Measurements from ENCODE around the gene APOB. TPM values are rescaled to one million over a fixed set of nuclear protein-coding genes. Genes with fewer than 3 reads are reported as not detected.

The APOB gene
- total and polyA plus RNA-seq, 12 donors: 0.22 to 45.4 (median 8.4) TPM

GRCh38 chr2:21002814-21003192, 41.1 kb downstream of the APOB start:
- 70 to 76% methylated on average over 4 of the region's 4 CpGs for WGBS, 2 donors
- Histone ChIP-seq H3K36me3 (peaks cover 0 to 3% (median 0%) of the 10 kb centered on the region in 9 donors), H3K9me3 (no peaks in the 10 kb centered on the region), H3K27me3 (no peaks in the 10 kb centered on the region), H3K4me1 (no peaks in the 10 kb centered on the region), H3K4me3 (no peak overlapping the region), H3K27ac (no peak overlapping the region)
- intact Hi-C loops (cut with DNase I): no loop called here
- ATAC-seq (no peak), DNase-seq (no peak)
- no peak for TF ChIP-seq CTCF (IDR thresholded peaks at IDR 0.05)

- ATAC-seq: no peak
- intact Hi-C loops (cut with DNase I): no loop called here
- TF ChIP-seq CTCF (IDR thresholded peaks at IDR 0.05): no peak
- H3K4me1 ChIP-seq: no peaks in the 10 kb centered on the region
- no peaks in the 10 kb centered on the region for H3K9me3 ChIP-seq
- WGBS, 2 donors: 76 to 77% methylated on average over 9 of the region's 9 CpGs
- H3K27me3 ChIP-seq: no peaks in the 10 kb centered on the region
- H3K36me3 ChIP-seq: peaks cover 0 to 3% (median 0%) of the 10 kb centered on the region in 9 donors
- no peak overlapping the region for H3K4me3 ChIP-seq
- H3K27ac ChIP-seq: no peak overlapping the region
- DNase-seq: no peak
Observed at GRCh38 chr2:21001988-21002813, 41.7 kb downstream of the APOB start.

- ATAC-seq (no peak), DNase-seq (no peak)
- H3K4me1 ChIP-seq: no peaks in the 10 kb centered on the region
- no peak overlapping the region for H3K4me3 ChIP-seq
- intact Hi-C loops (cut with DNase I): no loop called here
- no peak for TF ChIP-seq CTCF (IDR thresholded peaks at IDR 0.05)
- H3K27ac ChIP-seq: no peak overlapping the region
- peaks cover 0 to 3% (median 0%) of the 10 kb centered on the region in 7 donors for H3K27me3 ChIP-seq
- H3K36me3 ChIP-seq: peaks cover 0 to 3% (median 0%) of the 10 kb centered on the region in 9 donors
- 88 to 90% methylated on average over 4 of the region's 4 CpGs for WGBS, 2 donors
- no peaks in the 10 kb centered on the region for H3K9me3 ChIP-seq
Observed at GRCh38 chr2:21001225-21001946, 42.5 kb downstream of the APOB start.

GRCh38 chr2:20999906-21000645, 43.8 kb downstream of the APOB start:
- peaks cover 0 to 3% (median 0%) of the 10 kb centered on the region in 9 donors for H3K36me3 ChIP-seq
- H3K9me3 ChIP-seq: no peaks in the 10 kb centered on the region
- TF ChIP-seq CTCF (IDR thresholded peaks at IDR 0.05): no peak
- no peak overlapping the region for H3K4me3 ChIP-seq
- H3K27ac ChIP-seq: no peak overlapping the region
- peaks cover 0 to 6% (median 0%) of the 10 kb centered on the region in 7 donors for H3K27me3 ChIP-seq
- DNase-seq (no peak), ATAC-seq (no peak)
- H3K4me1 ChIP-seq: no peaks in the 10 kb centered on the region
- 69 to 73% methylated on average over 4 of the region's 4 CpGs for WGBS, 2 donors
- intact Hi-C loops (cut with DNase I): no loop called here
